ENCODE data around the gene SPSB3. TPM values are rescaled to one million over a fixed set of nuclear protein-coding genes. Genes with fewer than 3 reads are reported as not detected.
A peak's percentile ranks its signal among the peaks of the same experiment; 100 is the strongest.

SPSB3 gene
- total and polyA plus RNA-seq, 9 of the 15 experiments (the other 6 are each of a cell fraction or from before 2014, with no cell fraction given), result 0.39 to 37.4 (median 7.1) TPM

- TF ChIP-seq MEIS2 (IDR thresholded peaks at IDR 0.05; ENCODE audit: partially characterized antibody), result peak; percentile 60
- TF ChIP-seq ZNF282 (CRISPR knock-in tag; IDR thresholded peaks at IDR 0.05), result no peak
- TF ChIP-seq CTBP1 (IDR thresholded peaks at IDR 0.05; ENCODE audit: borderline replicate concordance), result peak; percentile 74
- TF ChIP-seq KHSRP (IDR thresholded peaks at IDR 0.05), result peak; percentile 77
- no peak for TF ChIP-seq EZH2 (IDR thresholded peaks at IDR 0.05; ENCODE audit: borderline replicate concordance, low read depth, low read length)
- TF ChIP-seq ZNF384 (IDR thresholded peaks at IDR 0.05; ENCODE audit: low read depth, low read length), result no peak
- TF ChIP-seq, protein P1, sequence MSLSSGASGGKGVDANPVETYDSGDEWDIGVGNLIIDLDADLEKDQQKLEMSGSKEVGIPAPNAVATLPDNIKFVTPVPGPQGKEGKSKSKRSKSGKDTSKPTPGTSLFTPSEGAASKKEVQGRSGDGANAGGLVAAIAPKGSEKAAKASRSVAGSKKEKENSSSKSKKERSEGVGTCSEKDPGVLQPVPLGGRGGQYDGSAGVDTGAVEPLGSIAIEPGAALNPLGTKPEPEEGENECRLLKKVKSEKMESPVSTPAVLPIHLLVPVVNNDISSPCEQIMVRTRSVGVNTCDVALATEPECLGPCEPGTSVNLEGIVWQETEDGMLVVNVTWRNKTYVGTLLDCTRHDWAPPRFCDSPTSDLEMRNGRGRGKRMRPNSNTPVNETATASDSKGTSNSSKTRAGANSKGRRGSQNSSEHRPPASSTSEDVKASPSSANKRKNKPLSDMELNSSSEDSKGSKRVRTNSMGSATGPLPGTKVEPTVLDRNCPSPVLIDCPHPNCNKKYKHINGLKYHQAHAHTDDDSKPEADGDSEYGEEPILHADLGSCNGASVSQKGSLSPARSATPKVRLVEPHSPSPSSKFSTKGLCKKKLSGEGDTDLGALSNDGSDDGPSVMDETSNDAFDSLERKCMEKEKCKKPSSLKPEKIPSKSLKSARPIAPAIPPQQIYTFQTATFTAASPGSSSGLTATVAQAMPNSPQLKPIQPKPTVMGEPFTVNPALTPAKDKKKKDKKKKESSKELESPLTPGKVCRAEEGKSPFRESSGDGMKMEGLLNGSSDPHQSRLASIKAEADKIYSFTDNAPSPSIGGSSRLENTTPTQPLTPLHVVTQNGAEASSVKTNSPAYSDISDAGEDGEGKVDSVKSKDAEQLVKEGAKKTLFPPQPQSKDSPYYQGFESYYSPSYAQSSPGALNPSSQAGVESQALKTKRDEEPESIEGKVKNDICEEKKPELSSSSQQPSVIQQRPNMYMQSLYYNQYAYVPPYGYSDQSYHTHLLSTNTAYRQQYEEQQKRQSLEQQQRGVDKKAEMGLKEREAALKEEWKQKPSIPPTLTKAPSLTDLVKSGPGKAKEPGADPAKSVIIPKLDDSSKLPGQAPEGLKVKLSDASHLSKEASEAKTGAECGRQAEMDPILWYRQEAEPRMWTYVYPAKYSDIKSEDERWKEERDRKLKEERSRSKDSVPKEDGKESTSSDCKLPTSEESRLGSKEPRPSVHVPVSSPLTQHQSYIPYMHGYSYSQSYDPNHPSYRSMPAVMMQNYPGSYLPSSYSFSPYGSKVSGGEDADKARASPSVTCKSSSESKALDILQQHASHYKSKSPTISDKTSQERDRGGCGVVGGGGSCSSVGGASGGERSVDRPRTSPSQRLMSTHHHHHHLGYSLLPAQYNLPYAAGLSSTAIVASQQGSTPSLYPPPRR (CRISPR knock-in tag; IDR thresholded peaks at IDR 0.05; ENCODE audit: borderline replicate concordance), result no peak
- no peak for TF ChIP-seq KAT2B (IDR thresholded peaks at IDR 0.05; ENCODE audit: low read depth, low read length)
- TF ChIP-seq ZNF76 (CRISPR knock-in tag; IDR thresholded peaks at IDR 0.05; ENCODE audit: borderline replicate concordance), result no peak
- no peak for TF ChIP-seq MCM5 (IDR thresholded peaks at IDR 0.05; ENCODE audit: low read depth)
- TF ChIP-seq SMAD1 (IDR thresholded peaks at IDR 0.05; ENCODE audit: low read depth, low read length, partially characterized antibody), result no peak
- TF ChIP-seq ZNF23 (CRISPR knock-in tag; IDR thresholded peaks at IDR 0.05), result no peak
- peak; percentile 90 for TF ChIP-seq CHD2 (IDR thresholded peaks at IDR 0.05; ENCODE audit: low read depth, low read length)
- no peak for TF ChIP-seq YBX1 (IDR thresholded peaks at IDR 0.05)
- TF ChIP-seq PYGO2 (tag; IDR thresholded peaks at IDR 0.05), result no peak
- TF ChIP-seq ZNF232 (CRISPR knock-in tag; IDR thresholded peaks at IDR 0.05), result no peak
- TF ChIP-seq BRF1 (IDR thresholded peaks at IDR 0.05; ENCODE audit: borderline replicate concordance, extremely low read depth, insufficient read length), result no peak
- no peak for TF ChIP-seq CAMTA2 (CRISPR knock-in tag; conservative IDR thresholded peaks at IDR 0.05)
- TF ChIP-seq GABPB1 (CRISPR knock-in tag; IDR thresholded peaks at IDR 0.05), result peak; percentile 97
- no peak for TF ChIP-seq ZNF766 (CRISPR knock-in tag; conservative IDR thresholded peaks at IDR 0.05)
- TF ChIP-seq GTF2A2 (tag; IDR thresholded peaks at IDR 0.05), result no peak
- TF ChIP-seq PRPF4 (IDR thresholded peaks at IDR 0.05; ENCODE audit: insufficient read depth, low read depth, low read length, poor library complexity, severe bottlenecking), result no peak
- TF ChIP-seq SMAD4 (CRISPR knock-in tag; conservative IDR thresholded peaks at IDR 0.05), result peak; percentile 75
- no peak for TF ChIP-seq TAF7 (tag; IDR thresholded peaks at IDR 0.05)
- no peak for TF ChIP-seq ZFP36 (IDR thresholded peaks at IDR 0.05; ENCODE audit: low read depth, low read length, partially characterized antibody)
Measured at GRCh38 chr16:1782408-1783264, at the start of gene SPSB3, which contains the start of gene NUBP2 (continued).

All from K562 (cell line).